HepG2 (cell line): Measurements from ENCODE around the gene NDUFB7. TPM values are rescaled to one million over a fixed set of nuclear protein-coding genes. Genes with fewer than 3 reads are reported as not detected.

Source experiments
- DBP ChIP-seq: sonication (generic); formaldehyde crosslinking; IDR thresholded peaks from 2 replicates; pipeline ENCODE4 v1.4.0; 2020; ENCODE audit warnings: missing genetic modification reagents; ENCODE audit errors: not compliant biosample characterization
- ELF1 ChIP-seq: sonication (generic); formaldehyde crosslinking; IDR thresholded peaks from 2 replicates; pipeline ENCODE4 v1.4.0; 2020; ENCODE audit warnings: missing genetic modification reagents
- HNF1B ChIP-seq: sonication (generic); formaldehyde crosslinking; IDR thresholded peaks from 2 replicates; pipeline ENCODE4 v1.5.1; 2020; ENCODE audit warnings: mild to moderate bottlenecking, moderate library complexity, missing genetic modification reagents
- HOXA3 ChIP-seq: sonication (generic); formaldehyde crosslinking; IDR thresholded peaks from 2 replicates; pipeline ENCODE4 v1.5.0; 2020; ENCODE audit warnings: missing genetic modification reagents
- MXD1 ChIP-seq: sonication (generic); formaldehyde crosslinking; IDR thresholded peaks from 2 replicates; pipeline ENCODE4 v1.4.0; 2020; ENCODE audit warnings: mild to moderate bottlenecking, missing genetic modification reagents
- POGK ChIP-seq: sonication (generic); formaldehyde crosslinking; conservative IDR thresholded peaks from 2 replicates; pipeline ENCODE4 v1.8.0; 2022; ENCODE audit warnings: mild to moderate bottlenecking, moderate library complexity, missing genetic modification reagents
- SATB2 ChIP-seq: sonication (generic); formaldehyde crosslinking; IDR thresholded peaks from 2 replicates; pipeline ENCODE4 v1.5.0; 2020; ENCODE audit warnings: missing genetic modification reagents
- SMAD9 ChIP-seq: sonication (generic); formaldehyde crosslinking; IDR thresholded peaks from 2 replicates; pipeline ENCODE4 v1.5.1; 2020; ENCODE audit warnings: mild to moderate bottlenecking, missing genetic modification reagents
- SOX5 ChIP-seq: IDR thresholded peaks from 2 replicates; pipeline ENCODE4 v1.6.1; 2016; ENCODE audit warnings: borderline replicate concordance
- SOX6 ChIP-seq, 2 experiments: fragments of 450-650 bp in 1 of 2; sonication (generic) in 1 of 2; formaldehyde crosslinking in 1 of 2; IDR thresholded peaks; 2 replicates each; pipeline versions ENCODE4 v1.4.0 to v1.6.1; 2017 to 2020; ENCODE audit warnings: antibody characterized with exemption in 1 of 2, mild to moderate bottlenecking in 1 of 2, missing genetic modification reagents in 1 of 2
- TFAP4 ChIP-seq: sonication (generic); IDR thresholded peaks from 2 replicates; pipeline ENCODE4 v1.6.1; 2016; ENCODE audit warnings: low read depth, borderline replicate concordance
- TIGD3 ChIP-seq: sonication (generic); formaldehyde crosslinking; IDR thresholded peaks from 2 replicates; pipeline ENCODE4 v1.5.1; 2020; ENCODE audit warnings: mild to moderate bottlenecking, missing genetic modification reagents, borderline replicate concordance
- ZFP36L1 ChIP-seq: sonication (generic); formaldehyde crosslinking; IDR thresholded peaks from 2 replicates; pipeline ENCODE4 v1.8.0; 2022; ENCODE audit warnings: mild to moderate bottlenecking, missing genetic modification reagents, moderate library complexity
- ZNF136 ChIP-seq: sonication (generic); formaldehyde crosslinking; IDR thresholded peaks from 2 replicates; pipeline ENCODE4 v1.8.1; 2022; ENCODE audit warnings: low read depth, mild to moderate bottlenecking, moderate library complexity, missing genetic modification reagents
- ZNF597 ChIP-seq: sonication (generic); formaldehyde crosslinking; IDR thresholded peaks from 2 replicates; pipeline ENCODE4 v1.5.0; 2020; ENCODE audit warnings: missing genetic modification reagents
- ZNF607 ChIP-seq: sonication (generic); formaldehyde crosslinking; IDR thresholded peaks from 2 replicates; pipeline ENCODE4 v1.5.1; 2020; ENCODE audit warnings: missing genetic modification reagents, mild to moderate bottlenecking, borderline replicate concordance
- ZNF770 ChIP-seq: sonication (generic); formaldehyde crosslinking; IDR thresholded peaks from 2 replicates; pipeline ENCODE4 v1.5.0; 2020; ENCODE audit warnings: mild to moderate bottlenecking, missing genetic modification reagents
- ZSCAN21 ChIP-seq: sonication (generic); formaldehyde crosslinking; IDR thresholded peaks from 2 replicates; pipeline ENCODE4 v1.8.0; 2022; ENCODE audit warnings: mild to moderate bottlenecking, missing genetic modification reagents, moderate library complexity, borderline replicate concordance
- polyA plus RNA-seq, 8 experiments: library from polyadenylated mRNA; depleted of rRNA in 3 of 8; stranded (reverse) in 7 of 8; unstranded in 1 of 8; fragments of >200 nt; fragmentation: Illumina TruSeq in 4 of 8; extraction: Trizol in 4 of 8; gene quantifications; 2 replicates each; pipeline versions ENCODE4 v1.2.1 to v1.2.3, GENCODE V29; 2011 to 2016; ENCODE audit warnings: low read depth in 4 of 8, missing spikeins in 1 of 8, mixed read lengths in 1 of 8; ENCODE audit not compliant: insufficient read depth in 1 of 8
- total RNA-seq, 5 experiments: library from RNA; depleted of rRNA; stranded (reverse); fragments of >200 nt; fragmentation: Illumina TruSeq; extraction: Trizol; gene quantifications; 2 replicates each; pipeline ENCODE4 v1.2.3, GENCODE V29; 2016; ENCODE audit warnings: low read depth in 1 of 5

Gene NDUFB7
- total and polyA plus RNA-seq, 2 of the 13 experiments (the other 11 are each of a cell fraction or from before 2014, with no cell fraction given) = 156 to 198 TPM

- TF ChIP-seq HOXA3 (CRISPR knock-in tag) (no peak), ZNF607 (CRISPR knock-in tag) (no peak; the same call in 1 of the 2 replicates), TIGD3 (CRISPR knock-in tag) (no peak), ZNF597 (CRISPR knock-in tag) (no peak), MXD1 (CRISPR knock-in tag) (no peak), SMAD9 (no peak), ZSCAN21 (CRISPR knock-in tag) (0 out of 2 replicates have a peak, but pooled peaks have one; percentile 52), DBP (no peak), POGK (CRISPR knock-in tag) (no peak), ZNF770 (CRISPR knock-in tag) (peak; percentile 67), SOX5 (peak; percentile 26; the same call in 1 of the 2 replicates), SATB2 (CRISPR knock-in tag) (no peak), TFAP4 (peak; percentile 43; the same call in 1 of the 2 replicates), HNF1B (CRISPR knock-in tag) (0 out of 2 replicates have a peak, but pooled peaks have one; percentile 57), ELF1 (0 out of 2 replicates have a peak, but pooled peaks have one; percentile 16), SOX6 (IDR thresholded peaks at IDR 0.05) (no peak), SOX6 (CRISPR knock-in tag; IDR thresholded peaks at IDR 0.05) (no peak; the same call in 1 of the 2 replicates), ZFP36L1 (CRISPR knock-in tag) (0 out of 2 replicates have a peak, but pooled peaks have one; percentile 24), ZNF136 (CRISPR knock-in tag) (0 out of 2 replicates have a peak, but pooled peaks have one; percentile 43)
Observed at GRCh38 chr19:14554382-14554812, 17.5 kb downstream of the NDUFB7 start (continued).
